Activated T-cell treated with anti-CD3 and anti-CD28 coated beads for 48 hours (primary cell): ENCODE results near the gene IGF2R.
"Not testable (repeated sequence)": the region's sequence is repeated elsewhere in the genome, so short reads cannot be mapped to it uniquely, and the experiment has no call there.

Experiments used
- DNase-seq: peaks from one replicate; pipeline ENCODE4 v3.0.0-alpha.2; 2020; ENCODE audit warnings: low read depth

IGF2R gene

DNA sequence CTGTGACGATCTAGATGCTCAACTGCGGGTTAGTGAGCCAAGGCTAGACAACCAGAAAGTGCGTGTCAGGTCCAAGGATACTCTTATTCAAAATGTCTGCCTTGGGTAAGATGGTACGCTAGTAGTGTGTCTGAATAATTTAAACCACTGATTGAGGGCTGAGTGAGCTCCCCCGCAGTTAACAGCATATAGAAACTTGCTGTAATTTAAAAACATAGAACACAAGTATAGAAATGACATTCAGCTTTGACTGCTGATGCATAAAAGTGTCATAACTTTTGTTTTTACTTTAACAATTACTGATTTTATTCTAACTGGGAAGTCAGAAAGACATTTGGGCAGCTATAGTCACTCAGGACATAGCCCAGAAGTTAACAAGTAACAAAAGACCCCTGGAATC lies 107.1 kb downstream of the IGF2R start:
- DNase-seq, result no peak

DNA sequence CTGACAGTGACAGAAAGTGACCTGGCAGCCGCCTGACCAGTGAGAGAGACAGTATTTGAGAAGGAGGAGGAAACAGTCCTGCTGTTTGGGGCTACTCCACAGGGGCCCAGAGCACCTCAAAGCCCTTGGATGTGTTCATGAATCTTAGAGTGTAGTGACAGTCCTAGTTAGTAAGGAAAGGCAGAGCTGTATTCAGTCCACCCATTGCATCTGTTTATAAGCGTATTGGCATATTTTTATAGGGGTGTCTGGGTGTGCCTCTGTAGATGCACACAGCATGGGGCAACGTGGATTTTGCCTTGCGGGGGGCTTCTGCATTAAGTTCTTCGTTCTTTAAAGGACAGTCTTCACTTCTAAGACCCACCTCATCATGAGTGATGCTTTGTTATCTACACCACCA lies 108.1 kb downstream of the IGF2R start:
- DNase-seq, result no peak

- DNase-seq, result no peak
These were observed 108.6 kb downstream of the IGF2R start for GRCh38 chr6:160077526-160077925.

- no peak for DNase-seq
These were observed 110.2 kb downstream of the IGF2R start for GRCh38 chr6:160078883-160079685.

GRCh38 chr6:160079686-160080043 lies 110.8 kb downstream of the IGF2R start:
- DNase-seq, result no peak

- no peak for DNase-seq
These were observed 111.2 kb downstream of the IGF2R start for GRCh38 chr6:160080097-160080496.

DNA sequence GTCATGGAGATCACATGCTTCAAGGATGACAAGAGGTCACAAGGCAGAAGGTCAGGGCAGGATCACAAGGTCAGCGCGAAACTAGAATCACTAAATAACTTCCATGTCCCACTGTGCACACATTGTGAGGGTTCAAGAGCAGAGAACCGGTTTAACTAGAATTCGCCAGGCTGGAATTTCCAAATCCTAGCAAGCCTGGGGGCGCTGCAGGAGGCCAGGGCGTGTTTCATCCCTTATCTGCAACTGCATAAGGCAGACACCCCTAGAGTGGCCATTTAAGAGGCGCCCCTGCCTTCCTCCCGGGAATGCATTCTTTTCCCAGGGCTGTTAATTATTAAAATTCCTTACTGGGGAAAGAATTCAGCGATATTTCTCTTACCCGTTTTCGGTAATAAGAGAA lies 112.5 kb downstream of the IGF2R start:
- DNase-seq, result no peak

DNA sequence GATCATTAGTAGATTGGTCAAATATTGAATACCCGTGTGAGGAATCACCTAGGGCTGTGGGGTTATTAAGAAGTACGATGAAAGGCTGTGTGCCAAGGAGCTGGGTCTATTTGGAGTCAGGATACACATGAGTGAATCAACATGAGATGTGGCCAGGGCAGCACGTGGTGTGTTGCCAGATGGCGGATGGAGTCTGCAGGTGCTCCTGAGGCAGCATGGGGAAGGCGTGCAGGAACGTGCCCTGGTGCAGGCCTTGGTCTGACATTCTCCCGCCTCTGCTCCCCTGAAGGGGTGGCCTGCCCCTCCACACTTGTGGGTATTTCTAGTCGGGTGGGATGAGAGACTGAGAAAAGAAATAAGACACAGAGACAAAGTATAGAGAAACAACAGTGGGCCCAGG lies 113.7 kb downstream of the IGF2R start:
- no peak for DNase-seq

DNA sequence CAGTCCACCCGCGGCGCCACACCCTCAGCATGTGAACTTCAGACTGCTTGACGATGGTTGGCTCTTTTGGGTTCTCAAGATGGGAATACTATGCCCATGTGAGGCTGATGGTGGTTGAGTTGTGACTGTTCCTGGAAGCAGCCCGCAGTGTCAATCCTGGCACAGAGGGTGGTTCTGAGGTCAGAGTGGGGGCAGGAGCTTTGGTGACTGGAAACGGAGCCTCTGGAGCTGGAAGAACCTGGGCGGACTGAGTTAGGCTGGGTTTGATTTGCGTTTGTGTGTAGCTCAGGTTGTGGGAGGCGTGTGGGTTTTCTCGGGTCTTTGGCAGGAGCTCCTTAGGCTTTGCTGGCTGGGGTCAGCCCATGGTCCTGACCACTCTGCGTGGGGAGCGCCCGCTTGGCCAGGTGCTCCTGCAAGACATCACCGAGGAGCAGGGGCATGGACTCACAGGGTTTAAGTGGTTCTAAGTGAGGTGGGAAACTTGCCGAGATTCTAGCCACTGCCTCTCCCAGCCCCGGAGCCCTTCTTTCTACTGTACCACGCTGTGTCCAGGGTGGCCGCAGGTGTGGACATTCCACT lies 115.4 kb downstream of the IGF2R start:
- DNase-seq, result no peak

DNA sequence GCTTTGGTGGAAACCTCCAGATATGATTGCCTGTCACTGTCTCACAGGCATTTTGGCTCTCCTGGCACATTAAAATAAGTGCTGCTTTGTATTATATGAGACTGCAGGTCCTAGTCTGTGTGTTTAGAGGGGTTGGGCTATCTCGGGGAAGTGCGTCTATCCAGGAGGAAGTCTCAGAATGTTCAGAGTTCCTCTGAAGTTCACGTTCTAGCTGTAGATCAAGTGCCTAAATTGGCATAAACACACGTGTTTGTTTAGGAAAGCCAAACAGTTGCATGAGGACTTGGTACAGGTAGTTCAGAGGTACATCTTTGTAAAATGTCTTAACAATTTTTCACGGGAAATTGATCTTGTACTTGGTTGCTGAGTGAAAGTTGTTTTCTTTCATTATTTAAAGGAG lies 116.3 kb downstream of the IGF2R start:
- no peak for DNase-seq

DNA sequence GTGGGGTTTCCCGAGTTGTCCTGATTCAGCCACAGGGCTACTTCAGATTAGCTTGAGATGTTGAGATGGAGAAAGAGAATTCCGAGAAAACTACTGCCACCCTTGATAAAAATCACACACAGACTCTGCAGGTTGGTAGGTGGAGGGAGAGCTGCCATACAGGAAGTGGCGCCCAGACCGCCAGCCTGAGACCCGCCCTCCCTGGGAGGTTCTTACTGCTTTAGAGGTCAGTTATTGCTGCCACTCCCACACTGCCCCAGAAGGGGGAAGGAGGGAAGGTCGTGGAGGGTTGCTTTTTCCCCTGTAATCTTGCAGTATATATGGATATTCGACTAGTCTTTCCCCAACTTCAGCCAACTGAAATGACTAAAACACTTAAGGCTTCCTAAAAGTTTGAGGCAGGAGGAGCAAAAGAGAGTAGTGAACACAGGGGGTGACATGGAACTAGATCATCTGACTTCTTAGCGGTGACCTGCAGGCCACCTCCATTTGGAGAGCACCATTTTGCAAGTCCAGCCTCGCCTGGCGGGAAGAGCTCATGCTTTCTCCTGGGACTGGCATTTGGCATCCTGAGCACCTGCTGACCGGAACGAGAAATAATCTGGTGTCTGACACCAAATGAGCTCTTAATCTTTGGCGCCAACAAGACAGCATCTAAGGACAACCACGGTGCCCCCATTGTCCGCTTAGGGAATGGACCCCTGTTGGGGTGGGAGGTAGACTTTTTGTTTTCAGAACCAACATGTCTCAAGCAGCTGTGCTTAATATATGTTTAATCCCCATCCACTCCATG lies 117.0 kb downstream of the IGF2R start:
- DNase-seq, result no peak

GRCh38 chr6:160086754-160087153 lies 117.9 kb downstream of the IGF2R start:
- no peak for DNase-seq

- DNase-seq, result no peak
These were observed 119.3 kb downstream of the IGF2R start for GRCh38 chr6:160088069-160088783.

DNA sequence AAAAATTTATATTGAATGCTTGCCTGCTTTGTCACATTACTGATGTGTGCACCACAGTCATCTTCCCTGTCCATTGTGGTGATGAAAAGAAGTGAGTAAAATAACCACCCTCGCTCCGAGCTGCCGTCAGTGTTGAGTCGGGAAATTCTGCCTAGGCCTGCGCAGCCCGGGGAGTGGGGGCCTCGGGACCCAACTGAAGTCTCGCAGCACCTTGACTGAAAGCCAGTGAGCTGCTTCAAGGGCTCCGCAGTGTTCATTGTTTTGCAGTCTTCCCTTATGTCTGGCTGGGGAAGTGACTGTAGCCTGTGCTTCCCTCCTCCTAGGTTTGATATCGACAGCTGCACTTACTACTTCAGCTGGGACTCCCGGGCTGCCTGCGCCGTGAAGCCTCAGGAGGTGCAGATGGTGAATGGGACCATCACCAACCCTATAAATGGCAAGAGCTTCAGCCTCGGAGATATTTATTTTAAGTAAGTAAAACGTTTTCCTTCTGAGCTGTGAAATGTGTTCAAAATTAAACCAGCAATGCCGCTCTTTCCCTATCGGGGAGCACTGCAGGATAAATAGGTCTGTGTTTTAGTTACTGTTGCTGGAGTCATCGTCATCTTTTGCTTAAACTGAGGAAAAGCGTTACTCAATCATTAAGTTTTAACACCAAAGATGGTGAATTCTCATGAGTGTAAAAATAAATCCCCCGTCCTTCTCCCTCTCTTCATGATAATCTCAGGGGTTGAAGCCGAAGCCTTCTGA lies 120.1 kb downstream of the IGF2R start:
- no peak for DNase-seq

DNA sequence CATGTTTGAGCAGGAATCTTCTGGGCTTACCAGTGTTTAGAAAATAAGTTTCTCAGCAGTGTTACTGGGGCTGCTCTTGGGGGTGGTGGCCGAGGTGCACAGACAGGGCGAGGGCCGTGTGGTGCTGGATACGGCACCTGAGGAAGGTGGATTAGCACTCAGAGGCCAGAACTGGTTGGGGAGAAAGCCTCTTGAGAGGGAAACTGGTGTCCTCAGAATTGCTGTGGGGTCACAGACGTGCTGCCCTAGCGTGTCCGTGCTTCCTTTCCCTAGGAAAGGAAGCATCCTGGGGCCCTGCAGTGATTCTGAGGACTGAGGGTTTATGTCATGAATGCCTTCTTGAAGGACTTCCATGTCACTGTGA lies 120.6 kb downstream of the IGF2R start:
- no peak for DNase-seq

- not testable (repeated sequence) for DNase-seq
These were observed 121.8 kb downstream of the IGF2R start for GRCh38 chr6:160090442-160091239.

GRCh38 chr6:160092176-160092575 lies 123.3 kb downstream of the IGF2R start:
- not testable (repeated sequence) for DNase-seq

- no peak for DNase-seq
These were observed 123.7 kb downstream of the IGF2R start for GRCh38 chr6:160092602-160093001.

- DNase-seq, result no peak
These were observed 124.2 kb downstream of the IGF2R start for GRCh38 chr6:160093061-160093460.

DNA sequence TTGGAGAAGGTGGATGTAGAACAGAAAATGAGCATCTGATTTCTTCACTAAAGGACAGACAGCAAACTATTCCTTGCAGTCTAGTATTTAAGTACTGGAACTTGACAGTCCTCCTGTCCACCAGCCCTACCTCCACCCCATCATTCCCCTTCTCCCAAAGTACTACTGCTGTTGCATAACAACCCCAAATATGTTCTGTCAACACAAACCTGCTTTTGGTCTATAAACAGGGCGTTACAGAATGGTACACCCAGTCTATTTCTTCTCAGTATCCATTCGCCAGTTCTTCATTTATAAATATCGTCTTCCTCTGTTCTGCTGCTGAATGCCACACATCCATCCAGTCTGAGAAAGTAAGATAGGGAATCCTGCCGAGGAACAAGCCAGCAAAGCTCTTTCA lies 125.1 kb downstream of the IGF2R start:
- no peak for DNase-seq
